Smooth muscle cell (in vitro differentiated cells): ENCODE data around the gene CEP112. TPM values are rescaled to one million over a fixed set of nuclear protein-coding genes. Genes with fewer than 3 reads are reported as not detected.

Experiments used
- DNase-seq: peaks from one replicate; lab custom pipeline; 2025; ENCODE audit not compliant: unreplicated experiment; lab: John Stamatoyannopoulos, UW
- H2AFZ ChIP-seq: fragments of 200-600 bp; sonication (generic); 2 replicates; pipeline ENCODE4 v1.6.0; 2016; ENCODE audit warnings: antibody characterized with exemption, low read depth, mild to moderate bottlenecking
- H3F3A ChIP-seq: fragments of 200-600 bp; sonication (generic); 2 replicates; pipeline ENCODE4 v1.6.0; 2017; ENCODE audit warnings: antibody characterized with exemption, low read depth
- H3K27ac ChIP-seq: fragments of 200-600 bp; sonication (generic); 2 replicates; pipeline ENCODE4 v1.5.1; 2016; ENCODE audit warnings: low read depth, mild to moderate bottlenecking
- H3K27me3 ChIP-seq: fragments of 200-600 bp; sonication (generic); 2 replicates; pipeline ENCODE4 v1.6.1; 2016; ENCODE audit warnings: low read depth, mild to moderate bottlenecking
- H3K36me3 ChIP-seq: fragments of 200-600 bp; sonication (generic); 2 replicates; pipeline ENCODE4 v1.5.1; 2016; ENCODE audit warnings: low read depth
- H3K4me1 ChIP-seq: fragments of 200-600 bp; sonication (generic); 2 replicates; pipeline ENCODE4 v1.5.1; 2016; ENCODE audit warnings: low read depth
- H3K4me2 ChIP-seq: fragments of 200-600 bp; sonication (generic); 2 replicates; pipeline ENCODE4 v1.6.0; 2016; ENCODE audit warnings: mild to moderate bottlenecking
- H3K4me3 ChIP-seq: fragments of 200-600 bp; sonication (generic); 2 replicates; pipeline ENCODE4 v1.5.1; 2016; ENCODE audit warnings: mild to moderate bottlenecking
- H3K79me2 ChIP-seq: fragments of 200-600 bp; sonication (generic); 2 replicates; pipeline ENCODE4 v1.6.0; 2016; ENCODE audit warnings: low read depth, mild to moderate bottlenecking
- H3K9ac ChIP-seq: fragments of 200-600 bp; sonication (generic); 2 replicates; pipeline ENCODE4 v1.6.0; 2016; ENCODE audit warnings: low read depth
- H3K9me3 ChIP-seq: fragments of 200-600 bp; sonication (generic); replicated peaks from 2 replicates; pipeline ENCODE4 v1.5.1; 2016; ENCODE audit warnings: low read depth
- H4K20me1 ChIP-seq: fragments of 200-600 bp; sonication (generic); 2 replicates; pipeline ENCODE4 v1.6.0; 2016; ENCODE audit warnings: low read depth
- WGBS: methylation state at CpG from one replicate; pipeline ENCODE4 v1.1.7; 2016; ENCODE audit warnings: low lambda C conversion rate; 5-methylcytosine and 5-hydroxymethylcytosine counted together
- polyA plus RNA-seq: library from polyadenylated mRNA; unstranded; fragments of >200 nt; fragmentation: Nextera tagmentation; extraction: Ambion mirVana; gene quantifications from 2 replicates; pipeline ENCODE4 v1.2.1, GENCODE V29; 2016
- total RNA-seq: library from RNA; depleted of rRNA; stranded (reverse); fragments of >200 nt; gene quantifications from 2 replicates; pipeline ENCODE4 v1.2.3, GENCODE V29; 2014
- TF ChIP-seq, protein P1 (sequence below): fragments of 200-600 bp; sonication (generic); IDR thresholded peaks from 2 replicates; pipeline ENCODE4 v1.5.1; 2017; ENCODE audit warnings: borderline replicate concordance, mild to moderate bottlenecking, antibody characterized with exemption; ENCODE audit not compliant: insufficient read depth, poor library complexity, severe bottlenecking

CEP112 gene
- total and polyA plus RNA-seq, 2 experiments from 2014 or later: 8.3 to 9.9 TPM

- DNase-seq: no peak
- H3K4me1 ChIP-seq: peaks cover 13% of the 10 kb centered on the region
- H3K36me3 ChIP-seq: no peaks in the 10 kb centered on the region
- H3K27me3 ChIP-seq: no peaks in the 10 kb centered on the region
- TF ChIP-seq, protein P1, sequence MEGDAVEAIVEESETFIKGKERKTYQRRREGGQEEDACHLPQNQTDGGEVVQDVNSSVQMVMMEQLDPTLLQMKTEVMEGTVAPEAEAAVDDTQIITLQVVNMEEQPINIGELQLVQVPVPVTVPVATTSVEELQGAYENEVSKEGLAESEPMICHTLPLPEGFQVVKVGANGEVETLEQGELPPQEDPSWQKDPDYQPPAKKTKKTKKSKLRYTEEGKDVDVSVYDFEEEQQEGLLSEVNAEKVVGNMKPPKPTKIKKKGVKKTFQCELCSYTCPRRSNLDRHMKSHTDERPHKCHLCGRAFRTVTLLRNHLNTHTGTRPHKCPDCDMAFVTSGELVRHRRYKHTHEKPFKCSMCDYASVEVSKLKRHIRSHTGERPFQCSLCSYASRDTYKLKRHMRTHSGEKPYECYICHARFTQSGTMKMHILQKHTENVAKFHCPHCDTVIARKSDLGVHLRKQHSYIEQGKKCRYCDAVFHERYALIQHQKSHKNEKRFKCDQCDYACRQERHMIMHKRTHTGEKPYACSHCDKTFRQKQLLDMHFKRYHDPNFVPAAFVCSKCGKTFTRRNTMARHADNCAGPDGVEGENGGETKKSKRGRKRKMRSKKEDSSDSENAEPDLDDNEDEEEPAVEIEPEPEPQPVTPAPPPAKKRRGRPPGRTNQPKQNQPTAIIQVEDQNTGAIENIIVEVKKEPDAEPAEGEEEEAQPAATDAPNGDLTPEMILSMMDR: no peak
- H2AFZ ChIP-seq: no peak overlapping the region
- H3F3A ChIP-seq: peaks cover 4% of the 10 kb centered on the region
- H3K9me3 ChIP-seq: no peaks in the 10 kb centered on the region
- no peak overlapping the region for H3K4me3 ChIP-seq
- H3K9ac ChIP-seq: no peak overlapping the region
- no peak overlapping the region for H3K4me2 ChIP-seq
- no peaks in the 10 kb centered on the region for H3K79me2 ChIP-seq
- no peak overlapping the region for H3K27ac ChIP-seq
- H4K20me1 ChIP-seq: peaks cover 6% of the 10 kb centered on the region
These were observed 565.5 kb downstream of the CEP112 start for GRCh38 chr17:65626451-65626850.

- no peaks in the 10 kb centered on the region for H3K79me2 ChIP-seq
- no peak overlapping the region for H3K27ac ChIP-seq
- H3K4me3 ChIP-seq: no peak overlapping the region
- H3K9me3 ChIP-seq: no peaks in the 10 kb centered on the region
- no peaks in the 10 kb centered on the region for H3K36me3 ChIP-seq
- WGBS: 100% methylated on average over 1 of the region's 1 CpG
- peaks cover 9% of the 10 kb centered on the region for H3F3A ChIP-seq
- no peaks in the 10 kb centered on the region for H4K20me1 ChIP-seq
- TF ChIP-seq, protein P1: no peak
- H3K9ac ChIP-seq: no peak overlapping the region
- no peak overlapping the region for H3K4me2 ChIP-seq
- H3K27me3 ChIP-seq: no peaks in the 10 kb centered on the region
- H2AFZ ChIP-seq: no peak overlapping the region
- no peak for DNase-seq
- no peaks in the 10 kb centered on the region for H3K4me1 ChIP-seq
These were observed 573.4 kb downstream of the CEP112 start for GRCh38 chr17:65618516-65618915.

DNA sequence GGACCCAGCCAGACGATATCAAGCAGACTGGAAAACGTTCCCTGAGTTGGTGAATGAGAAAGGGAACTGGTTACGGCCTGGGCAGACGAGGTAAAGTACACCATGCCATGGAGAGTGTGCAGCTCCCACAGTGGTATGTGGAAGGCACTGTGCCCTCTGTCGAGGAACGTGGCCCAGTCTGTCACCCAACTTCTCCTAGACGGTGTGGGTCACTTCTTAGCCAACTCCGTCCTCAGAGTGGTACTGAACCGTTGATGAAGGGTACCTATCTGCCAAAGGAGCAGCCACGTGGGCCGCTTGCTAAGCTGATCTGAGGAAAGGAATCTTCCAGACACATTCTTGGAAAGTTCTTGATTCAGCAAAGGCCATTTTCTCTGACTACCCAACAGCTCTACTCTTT, 574.4 kb downstream of the CEP112 start:
- Histone ChIP-seq H3K4me1 (no peaks in the 10 kb centered on the region), H3F3A (peaks cover 9% of the 10 kb centered on the region), H2AFZ (no peak overlapping the region), H3K4me2 (no peak overlapping the region), H3K4me3 (no peak overlapping the region), H3K9ac (no peak overlapping the region), H3K27me3 (no peaks in the 10 kb centered on the region), H3K27ac (no peak overlapping the region), H3K9me3 (no peaks in the 10 kb centered on the region), H3K36me3 (no peaks in the 10 kb centered on the region), H3K79me2 (no peaks in the 10 kb centered on the region), H4K20me1 (no peaks in the 10 kb centered on the region)
- no peak for DNase-seq
- TF ChIP-seq, protein P1: no peak
- 96% methylated on average over 11 of the region's 11 CpGs for whole genome bisulfite sequencing

- DNase-seq: no peak
- WGBS: 69% methylated on average over 2 of the region's 2 CpGs
- H3K36me3 ChIP-seq: no peaks in the 10 kb centered on the region
These were observed 582.2 kb downstream of the CEP112 start for GRCh38 chr17:65609749-65610148.

More at GRCh38 chr17:65609749-65610148, 582.2 kb downstream of the CEP112 start:
- TF ChIP-seq, protein P1: no peak
- H2AFZ ChIP-seq: no peak overlapping the region
- no peaks in the 10 kb centered on the region for H3K79me2 ChIP-seq
- no peaks in the 10 kb centered on the region for H3F3A ChIP-seq
- H3K4me2 ChIP-seq: no peak overlapping the region
- H3K9me3 ChIP-seq: no peaks in the 10 kb centered on the region
- no peak overlapping the region for H3K9ac ChIP-seq
- H3K27ac ChIP-seq: no peak overlapping the region
- no peaks in the 10 kb centered on the region for H3K27me3 ChIP-seq
- H3K4me1 ChIP-seq: no peaks in the 10 kb centered on the region
- H3K4me3 ChIP-seq: no peak overlapping the region
- H4K20me1 ChIP-seq: no peaks in the 10 kb centered on the region
